ENCODE measurements around the gene GUCY1A1.
"Not testable (repeated sequence)": the region's sequence is repeated elsewhere in the genome, so short reads cannot be mapped to it uniquely, and the experiment has no call there.

GUCY1A1 gene

DNA sequence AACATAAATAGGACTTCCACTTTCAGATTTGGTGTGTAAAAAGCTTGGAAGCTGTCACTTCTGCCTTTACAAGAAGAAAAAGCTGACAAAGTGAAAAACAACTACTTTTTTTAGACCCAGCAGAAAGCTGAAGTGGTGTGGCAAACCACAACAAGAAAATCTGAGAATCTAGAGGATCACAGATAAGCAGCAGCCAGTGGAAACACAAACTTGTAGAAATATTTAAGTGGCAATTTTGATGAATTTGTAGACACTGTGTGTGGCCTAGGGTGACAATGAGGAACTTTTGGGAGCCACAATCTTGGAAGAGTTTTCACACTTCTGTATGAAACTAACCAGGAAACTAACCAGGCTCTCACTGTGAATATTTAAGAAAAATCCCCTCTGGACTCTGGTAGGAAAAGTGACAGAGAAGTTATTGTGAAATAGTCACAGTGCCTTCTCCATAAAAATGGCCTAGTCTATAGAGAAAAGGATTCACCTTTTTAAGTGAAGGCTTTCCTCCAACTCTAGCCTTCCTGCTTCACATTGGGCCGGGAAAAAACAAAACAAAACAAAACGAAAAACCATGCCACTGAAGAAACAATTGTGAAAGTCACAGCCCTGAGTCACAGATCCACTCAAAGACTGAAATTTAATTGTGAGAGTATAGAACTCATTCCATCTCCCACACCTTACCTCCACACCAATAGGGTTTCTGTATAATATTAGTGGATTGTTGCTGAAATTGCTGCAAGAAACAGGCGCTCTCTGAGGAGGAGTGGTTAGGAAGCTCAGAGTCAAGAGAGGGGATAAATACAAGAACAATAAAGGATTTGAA, 26.7 kb upstream of the GUCY1A1 start:
- H3K36me3 ChIP-seq, result no peaks in the 10 kb centered on the region
- no peak overlapping the region for H3K27ac ChIP-seq
- TF ChIP-seq CTCF (IDR thresholded peaks at IDR 0.05; ENCODE audit: low read depth, low read length), result no peak
- no peak for DNase-seq
- H3K27me3 ChIP-seq (ENCODE audit: insufficient read depth, low read depth, severe bottlenecking), result no peaks in the 10 kb centered on the region
- H3K9me3 ChIP-seq (ENCODE audit: severe bottlenecking), result no peaks in the 10 kb centered on the region
- no peak overlapping the region for H3K4me3 ChIP-seq (ENCODE audit: low read depth, low read length)

DNA sequence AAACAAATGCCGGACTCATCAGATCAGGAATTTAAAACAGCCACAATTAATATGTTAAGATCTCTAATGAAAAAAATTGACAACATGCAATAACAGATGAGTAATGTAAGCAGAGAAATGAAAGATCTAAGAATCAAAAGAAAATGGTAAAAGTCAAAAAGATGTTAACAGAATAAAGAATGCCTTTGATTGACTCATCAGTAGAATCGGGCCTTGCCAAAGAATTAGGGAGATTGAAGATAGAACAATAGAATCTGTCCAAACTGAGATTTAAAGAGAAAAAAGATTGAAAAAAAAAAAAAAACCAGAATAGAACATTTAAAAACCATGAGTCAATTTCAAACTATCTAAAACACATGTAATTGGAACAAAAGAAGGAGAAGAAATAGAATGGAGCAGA, 25.9 kb upstream of the GUCY1A1 start:
- H3K4me3 ChIP-seq (ENCODE audit: low read depth, low read length), result no peak overlapping the region
- no peak overlapping the region for H3K27ac ChIP-seq
- H3K27me3 ChIP-seq (ENCODE audit: insufficient read depth, low read depth, severe bottlenecking), result no peaks in the 10 kb centered on the region
- H3K9me3 ChIP-seq (ENCODE audit: severe bottlenecking), result no peaks in the 10 kb centered on the region
- H3K36me3 ChIP-seq, result no peaks in the 10 kb centered on the region
- no peak for TF ChIP-seq CTCF (IDR thresholded peaks at IDR 0.05; ENCODE audit: low read depth, low read length)
- no peak for DNase-seq

DNA sequence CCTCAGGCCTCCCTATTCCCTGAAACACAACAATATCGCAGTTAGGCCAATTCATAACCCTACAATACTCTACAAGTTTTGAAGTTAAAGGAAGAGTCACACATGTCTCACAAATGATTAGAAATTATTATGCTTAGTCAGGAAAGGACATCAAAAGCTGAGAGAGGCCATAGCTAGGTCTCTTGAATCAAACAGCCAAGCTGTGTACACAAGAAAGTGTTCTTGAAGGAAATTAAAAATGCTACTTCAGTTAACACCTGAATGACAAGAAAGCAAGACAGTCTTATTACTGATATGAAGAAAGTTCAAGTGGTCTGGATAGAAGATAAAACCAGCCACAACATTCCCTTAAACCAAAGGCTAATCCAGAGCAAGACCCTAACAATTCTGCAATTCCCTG, 23.6 kb upstream of the GUCY1A1 start:
- H3K36me3 ChIP-seq, result no peaks in the 10 kb centered on the region
- no peak overlapping the region for H3K27ac ChIP-seq
- H3K27me3 ChIP-seq (ENCODE audit: insufficient read depth, low read depth, severe bottlenecking), result no peaks in the 10 kb centered on the region
- no peaks in the 10 kb centered on the region for H3K9me3 ChIP-seq (ENCODE audit: severe bottlenecking)
- H3K4me3 ChIP-seq (ENCODE audit: low read depth, low read length), result no peak overlapping the region
- no peak for TF ChIP-seq CTCF (IDR thresholded peaks at IDR 0.05; ENCODE audit: low read depth, low read length)
- DNase-seq, result no peak

DNA sequence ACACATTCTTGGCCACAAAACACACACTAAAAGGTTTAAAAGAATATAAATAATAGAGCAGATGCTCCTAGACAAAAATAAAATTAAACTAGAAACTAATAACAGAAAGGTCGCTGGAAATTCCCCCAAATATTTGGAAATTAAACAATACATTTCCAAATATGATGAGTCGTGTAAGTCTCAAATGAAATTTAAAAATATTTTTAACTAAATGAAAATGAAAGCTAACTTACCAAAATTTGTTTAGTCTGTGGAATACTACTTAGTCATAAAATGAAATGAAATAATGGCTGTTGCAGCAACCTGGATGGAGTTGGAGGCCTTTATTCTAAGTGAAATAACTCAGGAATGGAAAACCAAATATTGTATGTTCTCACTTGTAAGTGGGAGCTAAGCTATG, 20.6 kb upstream of the GUCY1A1 start:
- no peaks in the 10 kb centered on the region for H3K36me3 ChIP-seq
- H3K4me3 ChIP-seq (ENCODE audit: low read depth, low read length), result no peak overlapping the region
- TF ChIP-seq CTCF (IDR thresholded peaks at IDR 0.05; ENCODE audit: low read depth, low read length), result no peak
- DNase-seq, result no peak
- H3K27ac ChIP-seq, result no peak overlapping the region
- H3K27me3 ChIP-seq (ENCODE audit: insufficient read depth, low read depth, severe bottlenecking), result no peaks in the 10 kb centered on the region
- no peaks in the 10 kb centered on the region for H3K9me3 ChIP-seq (ENCODE audit: severe bottlenecking)

DNA sequence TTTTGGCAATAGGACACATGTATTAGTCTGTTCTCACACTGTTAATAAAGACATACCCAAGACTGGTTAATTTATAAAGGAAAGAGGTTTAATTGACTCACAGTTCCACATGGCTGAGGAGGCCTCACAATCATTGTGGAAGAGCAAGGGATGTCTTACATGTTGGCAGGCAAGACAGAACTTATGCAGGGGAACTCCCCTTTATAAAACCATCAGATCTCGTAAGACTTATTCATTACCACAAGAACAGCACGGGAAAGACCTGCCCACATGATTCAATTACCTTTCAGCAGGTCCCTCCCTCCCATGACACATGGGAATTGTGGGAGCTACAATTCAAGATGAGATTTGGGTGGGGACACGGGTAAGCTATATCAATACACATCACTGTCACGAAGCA, 15.9 kb upstream of the GUCY1A1 start:
- DNase-seq; H3K36me3 ChIP-seq; H3K9me3 ChIP-seq (ENCODE audit: severe bottlenecking); H3K27ac ChIP-seq; H3K27me3 ChIP-seq (ENCODE audit: insufficient read depth, low read depth, severe bottlenecking); H3K4me3 ChIP-seq (ENCODE audit: low read depth, low read length): not testable (repeated sequence)

DNA sequence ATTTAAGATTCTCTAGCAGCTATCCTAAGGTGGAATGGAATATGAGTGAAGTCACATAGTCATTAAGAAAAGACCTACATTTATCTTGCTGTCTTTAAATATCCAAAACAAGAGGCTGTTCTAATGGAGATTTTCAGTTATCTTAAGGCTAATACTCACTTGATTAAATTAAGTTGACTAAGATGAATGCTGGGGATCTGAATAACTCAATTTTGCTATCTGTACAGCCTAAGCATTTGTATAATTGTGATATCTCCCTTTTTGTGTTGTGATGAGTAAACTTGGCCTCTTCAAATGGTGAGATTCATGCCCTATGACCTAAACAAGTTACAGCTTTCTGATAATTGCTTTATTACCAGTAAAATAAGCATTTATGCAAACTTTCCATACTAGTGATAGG, 13.6 kb upstream of the GUCY1A1 start:
- Histone ChIP-seq H3K4me3 (ENCODE audit: low read depth, low read length) (no peak overlapping the region), H3K27me3 (ENCODE audit: insufficient read depth, low read depth, severe bottlenecking) (no peaks in the 10 kb centered on the region), H3K27ac (no peak overlapping the region), H3K36me3 (no peaks in the 10 kb centered on the region), H3K9me3 (ENCODE audit: severe bottlenecking) (no peaks in the 10 kb centered on the region)
- TF ChIP-seq CTCF (IDR thresholded peaks at IDR 0.05; ENCODE audit: low read depth, low read length), result no peak
- no peak for DNase-seq
